GM19455 (cell line): ENCODE data around the gene PSD4.

Source experiments
- ATAC-seq: cut with Tn5 transposase; IDR thresholded peaks from one replicate; pipeline ENCODE4 v1.9.1; 2021; ENCODE audit not compliant: unreplicated experiment

PSD4 gene

DNA sequence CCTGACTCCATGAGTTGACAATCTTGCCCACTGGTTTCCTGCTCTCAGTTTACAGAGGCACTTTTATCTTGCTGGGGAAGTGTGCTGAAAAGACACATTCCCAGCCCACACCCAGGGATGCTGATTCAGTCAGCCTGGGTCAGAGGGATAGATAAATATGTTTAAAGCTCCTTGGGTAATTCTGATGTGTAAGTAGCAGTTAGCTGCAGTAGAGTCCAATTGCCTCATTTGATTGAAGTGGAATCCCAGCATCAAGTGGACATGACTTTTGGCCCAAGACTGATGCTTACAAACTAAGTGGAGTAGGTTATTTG lies 29.4 kb downstream of the PSD4 start:
- no peak for ATAC-seq

DNA sequence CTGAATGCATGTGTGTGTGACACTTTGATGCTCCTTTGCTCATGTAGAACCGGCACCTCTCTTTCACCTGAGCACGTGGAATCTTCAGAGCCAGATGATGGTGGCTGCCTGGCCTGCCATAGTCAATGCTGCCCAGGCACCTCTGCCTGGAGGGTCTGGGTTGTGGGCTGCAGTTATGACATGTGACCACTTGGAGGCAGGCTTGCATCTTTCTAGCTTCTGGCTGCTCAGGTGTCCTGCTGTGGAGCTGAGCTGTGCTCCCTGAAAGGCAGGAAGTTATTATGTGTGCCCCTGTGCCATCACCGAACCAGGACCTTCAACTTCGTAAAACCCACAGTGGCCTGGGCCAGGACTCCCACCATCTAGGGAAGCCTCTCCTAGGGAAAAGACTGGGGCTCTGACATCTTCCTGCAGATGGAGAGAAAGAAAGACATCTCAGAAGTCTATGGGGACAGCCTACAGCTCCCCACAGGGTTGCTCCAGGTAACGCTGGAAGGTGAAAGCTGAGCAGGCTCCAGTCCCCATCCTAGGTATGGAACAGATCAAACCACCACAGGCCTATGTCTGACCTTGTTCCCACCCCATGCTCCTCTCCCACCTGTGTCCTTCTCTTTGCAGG lies 30.2 kb downstream of the PSD4 start:
- peak; percentile 64 for ATAC-seq

DNA sequence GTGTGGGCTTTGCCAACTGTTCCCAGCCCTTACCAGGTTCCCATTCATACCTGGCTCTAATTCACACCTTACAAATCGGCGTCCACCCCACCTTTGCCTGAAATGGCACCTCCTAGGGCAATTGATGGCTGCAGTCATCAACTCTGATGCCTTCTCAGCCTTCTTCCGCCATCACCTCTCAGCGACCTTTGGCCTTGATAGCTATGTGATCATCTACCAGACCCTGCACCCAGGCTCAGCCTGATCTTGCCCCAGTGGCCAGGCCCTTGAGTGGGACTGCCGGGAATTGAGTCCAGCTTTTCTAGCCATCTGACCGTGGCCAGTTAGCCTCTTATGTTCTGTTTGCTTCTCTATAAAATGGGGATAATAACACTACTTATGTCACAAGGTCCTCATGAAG lies 32.5 kb downstream of the PSD4 start:
- ATAC-seq: no peak

DNA sequence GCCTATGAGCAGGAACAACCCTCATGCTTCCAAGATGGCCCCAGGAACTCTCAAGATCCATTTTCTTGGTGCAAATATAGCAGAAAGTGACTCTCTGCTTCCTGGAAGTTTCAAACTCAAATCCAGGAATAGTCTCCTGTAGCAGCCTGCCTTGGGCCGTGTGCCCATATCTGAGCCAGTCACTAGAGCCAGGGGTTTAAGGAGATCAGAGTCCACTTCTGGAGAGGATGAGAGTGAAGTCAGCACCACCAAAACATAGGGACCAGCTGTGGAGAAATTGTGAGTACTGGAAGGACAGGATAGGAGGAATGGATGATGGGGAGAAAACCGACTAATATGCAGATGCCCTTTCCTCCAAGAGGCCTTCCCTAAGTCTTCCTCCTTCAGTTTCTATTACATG lies 33.2 kb downstream of the PSD4 start:
- no peak for ATAC-seq

- no peak for ATAC-seq
Observed at GRCh38 chr2:113208396-113208795, 34.6 kb downstream of the PSD4 start.

- ATAC-seq: no peak
Observed at GRCh38 chr2:113209011-113209645, 35.4 kb downstream of the PSD4 start.

- ATAC-seq: no peak
Observed at GRCh38 chr2:113209646-113210171, 35.9 kb downstream of the PSD4 start.

GRCh38 chr2:113211226-113212105 lies 37.7 kb downstream of the PSD4 start:
- no peak for ATAC-seq

DNA sequence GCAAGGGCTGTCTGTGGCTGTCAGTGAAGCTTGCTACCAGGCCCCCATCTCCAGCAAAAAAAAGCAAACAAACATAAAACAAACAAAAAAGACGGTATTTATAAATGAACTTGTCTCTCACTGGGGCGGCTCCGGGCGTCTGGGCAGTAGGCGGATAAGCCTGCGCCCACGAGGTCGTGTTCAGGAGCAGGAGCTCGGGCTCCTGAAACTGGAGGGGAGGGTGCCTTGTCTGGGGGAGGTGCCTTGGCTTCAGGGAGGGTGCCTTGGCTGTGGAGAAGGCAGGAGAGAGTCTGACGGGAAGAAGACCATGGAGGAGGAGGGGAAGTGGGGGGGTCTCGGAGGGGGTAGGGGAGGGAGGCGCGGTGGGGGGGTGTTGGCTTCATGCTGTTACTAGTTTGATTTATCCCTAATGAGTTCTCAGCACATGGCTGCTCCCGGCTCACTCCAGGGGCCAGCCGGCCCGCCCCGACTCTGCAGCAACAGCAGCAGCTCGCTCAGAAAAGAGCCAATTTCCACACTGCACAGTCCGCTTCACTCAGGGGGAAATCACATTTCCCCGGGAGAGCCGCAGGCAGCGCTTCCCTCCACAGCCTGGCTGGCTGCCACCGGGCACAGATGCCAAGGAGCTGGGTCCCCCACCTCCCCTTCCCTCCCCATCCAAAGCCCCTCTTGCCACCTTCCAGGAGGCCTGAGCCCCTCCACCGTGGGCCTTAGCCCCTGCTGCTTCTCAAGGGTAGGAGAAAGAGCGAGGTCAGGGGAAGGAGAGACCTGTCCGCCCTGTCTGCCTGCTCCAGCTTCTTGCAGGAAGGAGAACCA lies 38.7 kb downstream of the PSD4 start:
- no peak for ATAC-seq

DNA sequence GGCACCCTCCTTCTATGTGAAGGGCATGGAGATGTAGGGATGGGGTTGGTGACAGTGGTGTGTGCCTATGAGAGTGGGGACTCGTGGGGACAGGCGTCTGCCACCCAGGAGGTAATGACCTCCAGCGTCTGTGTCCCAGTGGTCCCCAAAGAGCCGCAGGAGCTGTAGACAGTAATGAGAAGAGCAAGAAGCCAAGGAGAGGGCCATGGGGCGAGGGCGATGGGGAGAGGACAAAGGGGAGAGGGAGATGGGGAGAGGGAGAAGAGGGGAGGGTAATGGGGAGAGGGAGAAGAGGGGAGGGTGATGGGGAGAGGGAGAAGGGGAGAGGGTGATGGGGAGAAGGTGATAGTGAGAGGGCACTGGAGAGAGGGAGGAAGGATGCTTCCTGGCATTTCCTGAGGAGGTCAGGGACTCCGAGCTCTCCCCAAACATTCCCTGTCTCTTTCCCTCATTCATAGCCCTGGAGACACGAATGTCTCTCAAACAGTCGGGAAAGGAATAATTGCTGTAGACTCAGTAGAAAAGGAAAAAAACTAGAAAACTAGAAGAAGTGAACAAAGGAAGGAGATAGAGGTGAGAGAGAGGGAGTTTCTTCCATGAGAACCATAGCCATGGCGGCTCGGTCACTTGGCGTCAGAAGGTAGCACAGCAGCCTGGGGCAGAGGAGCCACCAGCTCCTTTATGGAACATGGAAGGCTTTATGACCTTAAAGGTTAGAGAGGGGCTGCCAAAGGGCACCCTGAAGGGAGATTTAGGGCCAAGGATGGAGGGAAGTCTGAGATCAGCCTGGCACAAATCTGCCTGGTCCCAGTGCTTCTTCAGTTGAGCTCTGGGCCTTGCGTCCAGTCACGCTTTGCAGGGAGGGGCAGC lies 39.5 kb downstream of the PSD4 start:
- no peak for ATAC-seq

DNA sequence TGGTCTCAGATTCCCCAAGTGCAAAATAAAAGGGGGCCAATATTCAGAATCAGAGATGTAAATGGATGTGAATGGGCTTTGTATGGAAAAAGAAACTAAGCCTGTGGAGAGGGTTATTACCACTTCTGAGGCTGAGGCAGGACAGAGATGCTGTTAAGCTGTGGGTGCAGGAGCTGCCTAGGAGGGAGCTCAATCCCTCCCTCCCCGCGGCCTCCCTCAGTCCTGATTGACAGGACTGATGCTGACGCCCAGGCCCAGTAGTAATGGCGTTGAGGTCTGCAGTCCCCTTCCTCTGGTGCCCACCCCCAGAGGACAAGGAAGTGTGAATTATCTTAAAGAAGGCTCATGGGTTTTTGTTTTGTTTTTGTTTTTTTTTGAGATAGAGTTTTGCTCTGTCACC lies 40.4 kb downstream of the PSD4 start:
- ATAC-seq: no peak

GRCh38 chr2:113215056-113215455 lies 41.3 kb downstream of the PSD4 start:
- no peak for ATAC-seq

- ATAC-seq: no peak
Observed at GRCh38 chr2:113216321-113216720, 42.5 kb downstream of the PSD4 start.

- no peak for ATAC-seq
Observed at GRCh38 chr2:113216891-113217454, 43.2 kb downstream of the PSD4 start.

GRCh38 chr2:113217455-113218282 lies 43.9 kb downstream of the PSD4 start:
- no peak for ATAC-seq

DNA sequence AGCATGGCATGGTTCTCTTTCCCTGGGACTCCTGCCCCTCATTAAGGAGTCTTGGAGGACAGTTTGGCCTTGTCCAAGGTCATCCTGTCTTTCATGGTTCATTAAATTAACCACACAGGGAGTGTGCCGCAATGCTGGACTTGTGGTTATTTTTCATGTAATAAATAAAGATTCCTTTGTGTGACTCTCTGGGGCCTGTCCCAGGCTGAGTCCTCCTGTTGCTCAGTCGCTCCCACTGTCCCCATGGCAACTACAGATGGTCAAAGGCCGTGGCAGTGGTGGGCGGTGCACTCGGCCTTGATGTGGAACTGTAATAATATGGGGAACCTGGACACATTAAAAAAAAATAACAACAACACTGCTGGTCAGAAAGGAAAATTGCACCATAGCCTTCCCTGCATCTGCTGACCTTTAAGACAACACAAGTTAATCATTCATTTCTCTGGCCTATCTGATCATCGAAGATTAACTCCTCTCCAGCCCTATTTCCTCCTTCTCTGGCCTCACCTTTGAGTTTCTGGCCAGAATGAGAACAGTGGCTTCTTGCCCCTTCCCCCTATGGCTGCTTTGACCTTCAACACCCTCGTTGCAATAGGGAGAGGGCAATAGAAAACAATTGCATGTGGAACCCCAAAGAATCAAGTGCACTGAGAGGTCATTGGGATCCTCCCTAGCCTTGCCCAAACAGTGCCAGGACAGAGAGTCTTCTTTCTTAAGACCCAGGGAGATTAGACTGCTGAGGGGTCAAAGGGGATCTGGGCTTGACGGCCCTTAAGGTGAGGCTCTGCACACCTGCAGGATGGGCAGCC lies 44.7 kb downstream of the PSD4 start:
- no peak for ATAC-seq

DNA sequence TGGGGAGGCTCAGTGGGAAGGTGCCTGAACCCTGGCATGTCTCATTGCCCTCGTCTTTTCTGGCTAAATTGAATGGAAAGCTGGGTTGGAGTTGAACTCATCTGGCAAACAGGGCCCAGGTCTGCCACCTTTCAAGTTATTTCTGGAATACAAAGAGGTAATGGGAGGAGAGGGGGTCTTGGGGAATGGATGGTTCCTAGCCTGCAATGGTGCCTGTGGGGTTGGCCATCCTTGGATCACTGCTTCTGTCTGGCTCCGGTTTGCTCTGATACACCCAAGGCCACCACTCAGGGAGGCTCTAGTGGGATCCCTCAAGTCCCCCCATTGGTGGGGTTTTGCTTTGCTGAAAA lies 45.3 kb downstream of the PSD4 start:
- no peak for ATAC-seq

DNA sequence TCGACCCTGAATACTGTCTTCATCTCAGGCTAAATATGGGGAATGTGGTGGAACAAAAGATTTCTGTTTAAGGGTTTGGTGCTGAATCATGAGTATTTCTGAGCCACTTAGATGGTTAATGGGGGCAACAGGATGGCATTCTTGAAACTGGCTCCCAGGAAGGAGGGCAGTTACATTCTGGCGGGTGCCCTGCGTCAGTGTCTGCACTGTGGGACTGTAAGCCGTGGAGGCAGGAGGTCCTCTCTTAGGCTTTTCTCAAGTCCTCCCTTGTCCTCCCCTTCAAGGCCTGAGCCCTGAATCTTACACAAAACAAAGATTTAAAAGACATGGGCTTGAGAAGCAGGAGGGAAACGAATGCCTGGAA lies 45.7 kb downstream of the PSD4 start:
- no peak for ATAC-seq
